ENCODE measurements around the gene HOXA4.

HOXA4 gene

GRCh38 chr7:27148756-27149641 is 18.4 kb upstream of the HOXA4 start:
- FAIRE-seq (no peak), DNase-seq (ENCODE audit: extremely low spot score, insufficient read length, low read depth) (no peak)

GRCh38 chr7:27148031-27148755 is 17.6 kb upstream of the HOXA4 start:
- DNase-seq (ENCODE audit: extremely low spot score, insufficient read length, low read depth) (no peak), FAIRE-seq (no peak)

- DNase-seq (ENCODE audit: extremely low spot score, insufficient read length, low read depth): no peak
These were observed 16.9 kb upstream of the HOXA4 start, which contains the start of gene HOXA6 for GRCh38 chr7:27147199-27148030. Gene HOXA6, minus strand, starts transcription at chr7:27147774. Its CDS starts 25 bp downstream, at chr7:27147749.

GRCh38 chr7:27146491-27147198 is 16.1 kb upstream of the HOXA4 start:
- FAIRE-seq: no peak

More at GRCh38 chr7:27147199-27148030, 16.9 kb upstream of the HOXA4 start, which contains the start of gene HOXA6:
- no peak for FAIRE-seq

GRCh38 chr7:27145914-27146412 is 15.4 kb upstream of the HOXA4 start:
- no peak for DNase-seq (ENCODE audit: extremely low spot score, insufficient read length, low read depth)
- FAIRE-seq: no peak

More at GRCh38 chr7:27146491-27147198, 16.1 kb upstream of the HOXA4 start:
- no peak for DNase-seq (ENCODE audit: extremely low spot score, insufficient read length, low read depth)

GRCh38 chr7:27145165-27145913 is 14.8 kb upstream of the HOXA4 start:
- no peak for FAIRE-seq
- no peak for DNase-seq (ENCODE audit: extremely low spot score, insufficient read length, low read depth)

GRCh38 chr7:27144781-27145164 is 14.2 kb upstream of the HOXA4 start:
- FAIRE-seq: no peak

GRCh38 chr7:27143950-27144780 is 13.6 kb upstream of the HOXA4 start:
- FAIRE-seq (no peak), DNase-seq (ENCODE audit: extremely low spot score, insufficient read length, low read depth) (no peak)

More at GRCh38 chr7:27144781-27145164, 14.2 kb upstream of the HOXA4 start:
- no peak for DNase-seq (ENCODE audit: extremely low spot score, insufficient read length, low read depth)

GRCh38 chr7:27143023-27143949 is 12.7 kb upstream of the HOXA4 start, which contains the start of gene HOXA5:
Gene HOXA5, minus strand, starts transcription at chr7:27143681. Its CDS starts 74 bp downstream, at chr7:27143607.
- DNase-seq (ENCODE audit: extremely low spot score, insufficient read length, low read depth): no peak
- FAIRE-seq: no peak

- no peak for FAIRE-seq
- DNase-seq (ENCODE audit: extremely low spot score, insufficient read length, low read depth): no peak
These were observed 12.0 kb upstream of the HOXA4 start for GRCh38 chr7:27142580-27143022.

- DNase-seq (ENCODE audit: extremely low spot score, insufficient read length, low read depth) (no peak), FAIRE-seq (no peak)
These were observed 11.5 kb upstream of the HOXA4 start for GRCh38 chr7:27141923-27142579.

GRCh38 chr7:27141137-27141922 is 10.8 kb upstream of the HOXA4 start:
- FAIRE-seq: no peak
- DNase-seq (ENCODE audit: extremely low spot score, insufficient read length, low read depth): no peak

- FAIRE-seq (no peak), DNase-seq (ENCODE audit: extremely low spot score, insufficient read length, low read depth) (no peak)
These were observed 9.7 kb upstream of the HOXA4 start for GRCh38 chr7:27140126-27140857.

- DNase-seq (ENCODE audit: extremely low spot score, insufficient read length, low read depth): no peak
- FAIRE-seq: no peak
These were observed 9.0 kb upstream of the HOXA4 start for GRCh38 chr7:27139334-27140125.

Measured in GM18507 (cell line).